Thymus (tissue), 11 donors: Measurements from ENCODE around the gene EFCAB14. TPM values are rescaled to one million over a fixed set of nuclear protein-coding genes. Genes with fewer than 3 reads are reported as not detected.
"Not testable (repeated sequence)": the region's sequence is repeated elsewhere in the genome, so short reads cannot be mapped to it uniquely, and the experiment has no call there.

Experiments used
- DNase-seq, 9 donors: peaks; one replicate each; pipeline ENCODE4 v3.0.0-alpha.2; 2013; ENCODE audit warnings: low spot score in 9 of 9, low read depth in 6 of 9, missing footprints in 1 of 9
- H3K27ac ChIP-seq, 2 donors: one replicate each; pipeline ENCODE4 v1.5.1; 2013; ENCODE audit warnings: control low read depth in 1 of 2, low read depth in 1 of 2, low read length in 1 of 2, mild to moderate bottlenecking in 1 of 2, moderate library complexity in 1 of 2
- H3K27me3 ChIP-seq, 2 donors: one replicate each; pipeline ENCODE4 v1.5.1; 2013; ENCODE audit warnings: low read length in 1 of 2; ENCODE audit not compliant: control insufficient read depth in 2 of 2, insufficient read depth in 1 of 2
- H3K36me3 ChIP-seq, 2 donors: one replicate each; pipeline ENCODE4 v1.5.1; 2013; ENCODE audit warnings: low read length in 1 of 2, mild to moderate bottlenecking in 1 of 2, moderate library complexity in 1 of 2; ENCODE audit not compliant: control insufficient read depth in 2 of 2, insufficient read depth in 2 of 2
- H3K4me1 ChIP-seq, 2 donors: one replicate each; pipeline ENCODE4 v1.5.1; 2013; ENCODE audit warnings: low read length in 2 of 2; ENCODE audit not compliant: control insufficient read depth in 2 of 2, insufficient read depth in 2 of 2
- H3K4me3 ChIP-seq, 2 donors: one replicate each; pipeline ENCODE4 v1.5.1; 2013; ENCODE audit warnings: low read length in 2 of 2, control low read depth in 1 of 2, mild to moderate bottlenecking in 1 of 2
- H3K9me3 ChIP-seq, 2 donors: one replicate each; pipeline ENCODE4 v1.5.1; 2013; ENCODE audit warnings: low read length in 1 of 2, mild to moderate bottlenecking in 1 of 2; ENCODE audit not compliant: control insufficient read depth in 2 of 2, insufficient read depth in 1 of 2
- WGBS: extraction: QIAGEN DNeasy Blood & Tissue Kit; methylation state at CpG from one replicate; pipeline ENCODE4 v1.1.7; 2013; 5-methylcytosine and 5-hydroxymethylcytosine counted together
- polyA plus RNA-seq: library from polyadenylated mRNA; stranded (reverse); fragments of 200-250 nt; gene quantifications from one replicate; pipeline ENCODE4 v1.2.3, GENCODE V29; 2013
- total RNA-seq: library from RNA; stranded (reverse); fragments of 120-200 nt; gene quantifications from one replicate; pipeline ENCODE4 v1.2.4, GENCODE V29; 2013
- donor health status: healthy.

EFCAB14 gene
- total and polyA plus RNA-seq, 2 donors, result 30.6 to 63.6 TPM

GRCh38 chr1:46671554-46671953 lies 47.4 kb downstream of the EFCAB14 start, which contains the start of gene TEX38:
TEX38 (plus strand) TSS chr1:46671854; CDS start chr1:46671935, 81 bp downstream.
- Histone ChIP-seq H3K4me3 (no peak within 1 kb of the TSS), H3K36me3 (peaks cover 6 to 12% of the 10 kb centered on the region in 2 donors), H3K27me3 (no peaks in the 10 kb centered on the region), H3K4me1 (peaks cover 15 to 24% of the 10 kb centered on the region in 2 donors), H3K9me3 (no peaks in the 10 kb centered on the region), H3K27ac (no peak within 1 kb of the TSS)
- 97% methylated on average over 3 of the region's 3 CpGs for WGBS
- no peak for DNase-seq

- no peaks in the 10 kb centered on the region for H3K9me3 ChIP-seq
- no peak overlapping the region for H3K4me3 ChIP-seq
- DNase-seq, result no peak
- no peaks in the 10 kb centered on the region for H3K27me3 ChIP-seq
- peaks cover 6 to 17% of the 10 kb centered on the region in 2 donors for H3K36me3 ChIP-seq
- WGBS, result 95% methylated on average over 1 of the region's 1 CpG
- peaks cover 16 to 18% of the 10 kb centered on the region in 2 donors for H3K4me1 ChIP-seq
- no peak overlapping the region for H3K27ac ChIP-seq
Measured at GRCh38 chr1:46670134-46670533, 48.8 kb downstream of the EFCAB14 start.

- 2% methylated on average over 96 of the region's 96 CpGs for WGBS
- Histone ChIP-seq H3K27ac (peak within 1 kb of the TSS; percentile 15 to 46), H3K9me3 (no peaks in the 10 kb centered on the region), H3K4me3 (peak within 1 kb of the TSS; percentile 66 to 73), H3K27me3 (no peaks in the 10 kb centered on the region), H3K4me1 (peaks cover 16 to 18% of the 10 kb centered on the region in 2 donors), H3K36me3 (peaks cover 15 to 19% of the 10 kb centered on the region in 2 donors)
- DNase-seq, result peak in 5 of 9 donors; percentile 50 to 80 (median 58)
Measured at GRCh38 chr1:46667782-46668760, 50.8 kb downstream of the EFCAB14 start, which contains the start of gene ATPAF1. ATPAF1 (minus strand) TSS chr1:46668364; CDS start chr1:46668322, 42 bp downstream.

DNA sequence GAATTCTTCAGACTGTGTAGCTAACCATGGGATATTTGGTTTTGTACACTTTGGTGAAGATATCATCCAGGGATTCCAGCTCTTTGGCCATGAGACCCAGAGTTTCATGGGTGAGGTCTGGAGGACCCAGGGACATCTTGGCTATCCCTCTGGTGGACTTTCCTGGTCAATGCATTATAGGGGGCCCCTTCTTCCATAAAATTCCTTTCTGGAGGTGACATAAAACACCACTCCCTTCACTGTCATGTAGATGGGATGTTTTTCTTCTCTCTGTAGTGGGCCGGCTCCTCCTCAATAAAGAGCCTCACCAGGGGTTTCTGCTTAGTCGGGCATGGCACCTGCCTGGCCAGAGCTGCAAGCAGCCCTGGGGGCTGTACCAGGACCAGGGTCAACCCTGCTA lies 52.9 kb downstream of the EFCAB14 start:
- H3K4me3 ChIP-seq, result no peak overlapping the region
- peaks cover 16 to 18% of the 10 kb centered on the region in 2 donors for H3K4me1 ChIP-seq
- H3K27ac ChIP-seq, result no peak overlapping the region
- 72% methylated on average over 2 of the region's 2 CpGs for WGBS
- no peaks in the 10 kb centered on the region for H3K27me3 ChIP-seq
- peaks cover 9 to 19% of the 10 kb centered on the region in 2 donors for H3K36me3 ChIP-seq
- no peak for DNase-seq
- no peaks in the 10 kb centered on the region for H3K9me3 ChIP-seq

- H3K9me3 ChIP-seq, H3K27me3 ChIP-seq, H3K27ac ChIP-seq, H3K4me3 ChIP-seq, DNase-seq: not testable (repeated sequence)
- 98% methylated on average over 4 of the region's 5 CpGs for WGBS
- peaks cover 12 to 16% of the 10 kb centered on the region in 2 donors for H3K4me1 ChIP-seq
- H3K36me3 ChIP-seq, result peaks cover 13 to 27% of the 10 kb centered on the region in 2 donors
Measured at GRCh38 chr1:46662919-46663318, 56.0 kb downstream of the EFCAB14 start.

- peaks cover 18 to 32% of the 10 kb centered on the region in 2 donors for H3K36me3 ChIP-seq
- H3K27ac ChIP-seq, DNase-seq, H3K27me3 ChIP-seq, H3K9me3 ChIP-seq, H3K4me3 ChIP-seq, H3K4me1 ChIP-seq: not testable (repeated sequence)
- WGBS, result 97% methylated on average over 5 of the region's 5 CpGs
Measured at GRCh38 chr1:46660116-46660515, 58.8 kb downstream of the EFCAB14 start.

GRCh38 chr1:46659307-46659870 lies 59.5 kb downstream of the EFCAB14 start:
- Histone ChIP-seq H3K4me3 (no peak overlapping the region), H3K4me1 (no peaks in the 10 kb centered on the region), H3K36me3 (peaks cover 19 to 32% of the 10 kb centered on the region in 2 donors), H3K27me3 (no peaks in the 10 kb centered on the region), H3K27ac (no peak overlapping the region), H3K9me3 (no peaks in the 10 kb centered on the region)
- 92% methylated on average over 2 of the region's 2 CpGs for WGBS
- no peak for DNase-seq

DNA sequence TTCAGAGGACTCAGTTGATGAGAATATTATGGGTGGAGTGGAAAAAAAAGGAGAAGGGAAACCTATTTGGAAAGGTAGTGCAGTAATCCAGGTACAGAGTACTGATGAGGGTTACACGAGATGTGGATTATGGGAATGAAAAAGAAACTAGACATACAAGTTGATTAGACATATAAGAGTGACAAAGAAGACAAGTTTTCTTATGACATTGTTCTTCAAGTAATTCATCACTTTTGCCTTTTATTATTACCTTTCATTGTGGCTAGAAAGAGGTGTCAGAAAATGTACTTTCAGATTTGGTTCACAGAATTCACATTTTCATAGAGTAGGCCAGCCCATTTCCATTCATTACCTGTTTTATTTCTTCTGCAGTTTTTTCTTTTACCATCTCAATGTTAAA lies 61.1 kb downstream of the EFCAB14 start:
- WGBS, result 65% methylated on average over 1 of the region's 1 CpG
- H3K4me3 ChIP-seq, result no peak overlapping the region
- peaks cover 16 to 22% of the 10 kb centered on the region in 2 donors for H3K36me3 ChIP-seq
- no peak for DNase-seq
- H3K27ac ChIP-seq, result no peak overlapping the region
- no peaks in the 10 kb centered on the region for H3K4me1 ChIP-seq
- H3K27me3 ChIP-seq, result no peaks in the 10 kb centered on the region
- no peaks in the 10 kb centered on the region for H3K9me3 ChIP-seq

GRCh38 chr1:46656643-46657042 lies 62.3 kb downstream of the EFCAB14 start:
- Histone ChIP-seq H3K4me3 (no peak overlapping the region), H3K4me1 (no peaks in the 10 kb centered on the region), H3K9me3 (no peaks in the 10 kb centered on the region), H3K36me3 (peaks cover 20 to 29% of the 10 kb centered on the region in 2 donors), H3K27me3 (no peaks in the 10 kb centered on the region), H3K27ac (no peak overlapping the region)
- no peak for DNase-seq
- WGBS, result 95% methylated on average over 2 of the region's 2 CpGs
